Body of pancreas (tissue), 4 donors: ENCODE results near the gene CILP. TPM values are rescaled to one million over a fixed set of nuclear protein-coding genes. Genes with fewer than 3 reads are reported as not detected.

Source experiments
- ATAC-seq: fragments of 150-250 bp; one replicate; pipeline ENCODE4 v1.9.1; 2016
- DNase-seq, 4 donors: peaks; one replicate each; pipeline ENCODE4 v3.0.0-alpha.2; 2019
- H3K27ac ChIP-seq, 4 donors: fragments of 200-600 bp; sonication (generic); 1 replicate in 3 of 4; 2 replicates in 1 of 4; pipeline versions ENCODE4 v1.5.1 to v1.6.1; 2016 to 2019; ENCODE audit warnings: mild to moderate bottlenecking in 1 of 4, mixed read lengths in 1 of 4, moderate library complexity in 1 of 4
- H3K27me3 ChIP-seq, 2 donors: fragments of 200-600 bp; sonication (generic); one replicate each; pipeline ENCODE4 v1.6.0; 2016; ENCODE audit warnings: mild to moderate bottlenecking in 1 of 2
- H3K36me3 ChIP-seq, 2 donors: fragments of 200-600 bp; sonication (generic); replicated peaks in 1 of 2; 2 replicates each; pipeline ENCODE4 v1.5.1; 2016; ENCODE audit warnings: low read depth in 2 of 2; ENCODE audit not compliant: insufficient read depth in 1 of 2
- H3K4me1 ChIP-seq: fragments of 200-600 bp; sonication (generic); one replicate; pipeline ENCODE4 v1.6.0; 2016
- H3K4me3 ChIP-seq, 2 donors: fragments of 200-600 bp; sonication (generic); 1 replicate in 1 of 2; 2 replicates in 1 of 2; pipeline ENCODE4 v1.5.1; 2016 to 2019
- H3K9me3 ChIP-seq, 3 donors: fragments of 200-600 bp; sonication (generic); 1 replicate in 2 of 3; 2 replicates in 1 of 3; pipeline ENCODE4 v1.5.1; 2016
- POLR2A ChIP-seq, 3 donors: fragments of 450-650 bp; IDR thresholded peaks; one replicate each; pipeline ENCODE4 v1.6.1; 2016; ENCODE audit warnings: antibody characterized with exemption in 3 of 3, mild to moderate bottlenecking in 2 of 3
- WGBS, 2 donors: methylation state at CpG; one replicate each; pipeline ENCODE4 v1.1.5; 2017; 5-methylcytosine and 5-hydroxymethylcytosine counted together
- intact Hi-C: fragments of 100-400 bp; cut with DNase I; formaldehyde crosslinking; loops from one replicate; pipeline ENCODE4 v1.15.1; 2023
- total RNA-seq, 2 donors: library from RNA; depleted of rRNA; stranded (reverse); fragments of >200 nt; gene quantifications; one replicate each; pipeline ENCODE4 v1.1.0, GENCODE V29; 2016
- TF ChIP-seq, protein P1 (sequence below), 7 experiments: fragments of 450-650 bp in 4 of 7; fragments of 200-600 bp in 3 of 7; sonication (generic) in 3 of 7; IDR thresholded peaks; one replicate each; pipeline ENCODE4 v1.5.1; 2016 to 2019; ENCODE audit warnings: antibody characterized with exemption in 7 of 7

The CILP gene, protein sequence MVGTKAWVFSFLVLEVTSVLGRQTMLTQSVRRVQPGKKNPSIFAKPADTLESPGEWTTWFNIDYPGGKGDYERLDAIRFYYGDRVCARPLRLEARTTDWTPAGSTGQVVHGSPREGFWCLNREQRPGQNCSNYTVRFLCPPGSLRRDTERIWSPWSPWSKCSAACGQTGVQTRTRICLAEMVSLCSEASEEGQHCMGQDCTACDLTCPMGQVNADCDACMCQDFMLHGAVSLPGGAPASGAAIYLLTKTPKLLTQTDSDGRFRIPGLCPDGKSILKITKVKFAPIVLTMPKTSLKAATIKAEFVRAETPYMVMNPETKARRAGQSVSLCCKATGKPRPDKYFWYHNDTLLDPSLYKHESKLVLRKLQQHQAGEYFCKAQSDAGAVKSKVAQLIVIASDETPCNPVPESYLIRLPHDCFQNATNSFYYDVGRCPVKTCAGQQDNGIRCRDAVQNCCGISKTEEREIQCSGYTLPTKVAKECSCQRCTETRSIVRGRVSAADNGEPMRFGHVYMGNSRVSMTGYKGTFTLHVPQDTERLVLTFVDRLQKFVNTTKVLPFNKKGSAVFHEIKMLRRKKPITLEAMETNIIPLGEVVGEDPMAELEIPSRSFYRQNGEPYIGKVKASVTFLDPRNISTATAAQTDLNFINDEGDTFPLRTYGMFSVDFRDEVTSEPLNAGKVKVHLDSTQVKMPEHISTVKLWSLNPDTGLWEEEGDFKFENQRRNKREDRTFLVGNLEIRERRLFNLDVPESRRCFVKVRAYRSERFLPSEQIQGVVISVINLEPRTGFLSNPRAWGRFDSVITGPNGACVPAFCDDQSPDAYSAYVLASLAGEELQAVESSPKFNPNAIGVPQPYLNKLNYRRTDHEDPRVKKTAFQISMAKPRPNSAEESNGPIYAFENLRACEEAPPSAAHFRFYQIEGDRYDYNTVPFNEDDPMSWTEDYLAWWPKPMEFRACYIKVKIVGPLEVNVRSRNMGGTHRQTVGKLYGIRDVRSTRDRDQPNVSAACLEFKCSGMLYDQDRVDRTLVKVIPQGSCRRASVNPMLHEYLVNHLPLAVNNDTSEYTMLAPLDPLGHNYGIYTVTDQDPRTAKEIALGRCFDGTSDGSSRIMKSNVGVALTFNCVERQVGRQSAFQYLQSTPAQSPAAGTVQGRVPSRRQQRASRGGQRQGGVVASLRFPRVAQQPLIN
- 10 to 100 TPM in 1 of 2 donors, 1 to 10 TPM in 1; 4.4 to 18.8 TPM for total RNA-seq

DNA sequence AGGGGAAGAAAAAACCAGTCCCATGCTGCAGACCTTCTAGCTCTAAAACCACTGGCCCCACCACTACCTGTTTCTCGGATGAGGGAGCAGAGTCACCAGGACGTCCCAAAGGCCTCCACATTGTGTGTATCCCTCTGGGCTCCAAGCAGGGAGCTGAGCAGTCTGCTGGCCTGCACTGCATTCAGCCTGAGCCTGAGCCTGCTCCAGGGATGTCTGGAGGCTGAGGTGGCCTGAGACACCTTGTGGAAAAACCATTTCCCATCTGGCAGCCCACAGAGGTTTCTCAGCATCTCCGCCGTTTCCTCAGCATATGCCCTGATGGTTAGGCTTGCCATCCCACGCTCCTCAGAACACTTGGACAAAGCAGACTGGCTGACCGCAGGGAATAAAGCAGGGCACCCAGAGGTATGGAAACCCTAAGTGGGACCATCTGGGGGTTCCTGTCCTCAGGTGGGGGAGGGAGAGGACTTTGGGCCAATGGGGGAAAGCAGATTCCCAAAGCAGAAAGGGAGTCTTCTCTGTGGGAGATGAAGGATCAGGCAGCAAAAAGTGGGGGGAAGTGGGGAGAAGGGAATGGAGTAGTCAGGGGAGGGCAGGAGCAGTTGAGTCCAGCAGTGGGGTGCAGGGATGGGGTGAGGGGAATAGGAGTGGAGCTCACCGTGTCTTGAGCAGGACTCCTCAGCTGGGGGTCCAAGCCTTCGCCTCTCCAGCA lies at the start of gene CILP:
CILP (minus strand) TSS at position 704 of the 712 bp plus-strand sequence. CDS start 1,718 bp downstream, outside the sequence.
- ATAC-seq (no peak), DNase-seq (no peak)
- intact Hi-C loops, result no loop called here
- Histone ChIP-seq H3K4me1 (no peaks in the 10 kb centered on the region), H3K9me3 (no peaks in the 10 kb centered on the region), H3K4me3 (no peak within 1 kb of the TSS), H3K27ac (no peak within 1 kb of the TSS), H3K27me3 (no peaks in the 10 kb centered on the region), H3K36me3 (no peaks in the 10 kb centered on the region)
- 80 to 81% methylated on average over 8 of the region's 8 CpGs for WGBS, 2 donors
- TF ChIP-seq, protein P1, sequence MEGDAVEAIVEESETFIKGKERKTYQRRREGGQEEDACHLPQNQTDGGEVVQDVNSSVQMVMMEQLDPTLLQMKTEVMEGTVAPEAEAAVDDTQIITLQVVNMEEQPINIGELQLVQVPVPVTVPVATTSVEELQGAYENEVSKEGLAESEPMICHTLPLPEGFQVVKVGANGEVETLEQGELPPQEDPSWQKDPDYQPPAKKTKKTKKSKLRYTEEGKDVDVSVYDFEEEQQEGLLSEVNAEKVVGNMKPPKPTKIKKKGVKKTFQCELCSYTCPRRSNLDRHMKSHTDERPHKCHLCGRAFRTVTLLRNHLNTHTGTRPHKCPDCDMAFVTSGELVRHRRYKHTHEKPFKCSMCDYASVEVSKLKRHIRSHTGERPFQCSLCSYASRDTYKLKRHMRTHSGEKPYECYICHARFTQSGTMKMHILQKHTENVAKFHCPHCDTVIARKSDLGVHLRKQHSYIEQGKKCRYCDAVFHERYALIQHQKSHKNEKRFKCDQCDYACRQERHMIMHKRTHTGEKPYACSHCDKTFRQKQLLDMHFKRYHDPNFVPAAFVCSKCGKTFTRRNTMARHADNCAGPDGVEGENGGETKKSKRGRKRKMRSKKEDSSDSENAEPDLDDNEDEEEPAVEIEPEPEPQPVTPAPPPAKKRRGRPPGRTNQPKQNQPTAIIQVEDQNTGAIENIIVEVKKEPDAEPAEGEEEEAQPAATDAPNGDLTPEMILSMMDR (IDR thresholded peaks at IDR 0.05), result no peak
- no peak for TF ChIP-seq POLR2A (IDR thresholded peaks at IDR 0.05)

GRCh38 chr15:65260968-65261367 lies 49.7 kb upstream of the CILP start:
- no peak for ATAC-seq
- intact Hi-C loops, result no loop called here
- Histone ChIP-seq H3K4me3 (no peak overlapping the region), H3K27ac (no peak overlapping the region), H3K27me3 (no peaks in the 10 kb centered on the region), H3K4me1 (peaks cover 5% of the 10 kb centered on the region), H3K9me3 (no peaks in the 10 kb centered on the region), H3K36me3 (peaks cover 0 to 3% of the 10 kb centered on the region in 2 donors)
- WGBS, 2 donors, result 86 to 89% methylated on average over 6 of the region's 6 CpGs
- no peak for DNase-seq
- TF ChIP-seq, protein P1 (IDR thresholded peaks at IDR 0.05), result no peak
- TF ChIP-seq POLR2A (IDR thresholded peaks at IDR 0.05), result no peak

DNA sequence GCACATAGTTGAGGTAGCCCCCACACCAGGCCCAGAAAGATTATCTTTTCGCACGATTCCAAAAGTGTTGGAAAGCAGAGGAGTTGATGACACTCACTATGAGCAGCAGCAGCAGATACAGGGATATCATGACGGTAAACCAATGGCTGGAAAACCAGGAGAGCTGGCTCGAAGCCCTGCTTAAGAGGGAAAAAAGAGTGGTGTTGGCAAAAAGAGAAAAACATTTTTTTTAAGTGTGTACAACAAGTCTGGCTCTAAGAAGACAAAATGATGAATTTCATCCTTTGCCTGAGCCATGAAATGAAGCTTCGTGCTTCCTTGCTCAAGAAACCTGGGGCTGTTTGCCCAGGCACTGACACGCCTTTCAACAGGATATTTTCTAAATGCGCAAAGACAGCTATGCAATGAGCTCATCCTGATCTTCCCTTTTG lies 48.1 kb upstream of the CILP start:
- DNase-seq (peak in 3 of 4 donors; percentile 7 to 34 (median 17)), ATAC-seq (no peak)
- Histone ChIP-seq H3K4me3 (no peak overlapping the region), H3K27me3 (no peaks in the 10 kb centered on the region), H3K27ac (no peak overlapping the region), H3K9me3 (no peaks in the 10 kb centered on the region), H3K4me1 (peaks cover 5% of the 10 kb centered on the region), H3K36me3 (peaks cover 0 to 3% of the 10 kb centered on the region in 2 donors)
- intact Hi-C loops, result no loop called here
- 83 to 92% methylated on average over 7 of the region's 7 CpGs for WGBS, 2 donors
- TF ChIP-seq, protein P1 (IDR thresholded peaks at IDR 0.05), result no peak
- TF ChIP-seq POLR2A (IDR thresholded peaks at IDR 0.05), result no peak
